ENCODE results near the gene ZNF219. TPM values are rescaled to one million over a fixed set of nuclear protein-coding genes. Genes with fewer than 3 reads are reported as not detected.

Gene ZNF219
- total and polyA plus RNA-seq, 2 of the 13 experiments (the other 11 are each of a cell fraction or from before 2014, with no cell fraction given), result 34.5 to 36.6 TPM

DNA sequence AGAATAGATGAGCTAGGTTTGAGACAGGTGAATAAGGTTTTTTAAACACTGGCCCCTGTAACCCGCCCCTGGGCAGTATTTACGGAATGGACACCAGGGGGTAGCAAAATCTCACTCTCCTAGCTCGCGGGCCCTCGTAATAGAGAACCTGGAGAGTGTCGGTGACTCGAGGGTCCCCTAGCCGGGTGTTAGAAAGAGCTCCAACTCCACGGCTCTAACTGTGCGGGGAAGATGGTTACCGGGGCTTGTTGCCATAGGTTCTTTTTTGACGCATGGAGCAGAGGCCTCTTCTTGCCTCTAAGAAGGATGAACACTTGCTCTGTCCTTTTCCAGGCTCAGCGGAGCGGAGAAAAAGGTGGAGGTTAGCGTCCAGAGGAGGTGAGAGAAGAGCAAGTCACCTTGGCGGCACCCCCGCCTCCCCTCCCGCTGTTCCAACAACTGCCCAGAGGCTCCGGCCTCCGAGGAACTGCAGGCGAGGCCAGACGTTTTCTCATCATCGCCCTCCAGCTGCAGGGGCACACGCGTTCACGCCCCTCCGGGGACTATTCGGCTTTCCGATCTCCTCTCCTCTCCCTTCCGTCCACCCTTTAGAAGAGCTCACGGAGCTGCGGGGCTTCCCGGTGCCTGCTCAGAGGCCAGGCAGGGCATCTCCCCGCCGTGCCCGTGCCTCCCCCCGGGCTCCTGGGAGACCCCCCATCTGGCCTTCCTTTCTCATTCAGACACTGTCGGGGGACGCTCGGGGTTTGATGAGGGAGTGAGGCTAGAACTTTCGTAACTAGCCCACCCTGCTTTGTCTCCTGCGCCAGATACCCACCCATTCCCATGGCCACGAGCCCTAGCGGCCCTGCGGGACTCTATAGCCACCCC, 29.7 kb downstream of the ZNF219 start (continued):
- TF ChIP-seq, protein P1, sequence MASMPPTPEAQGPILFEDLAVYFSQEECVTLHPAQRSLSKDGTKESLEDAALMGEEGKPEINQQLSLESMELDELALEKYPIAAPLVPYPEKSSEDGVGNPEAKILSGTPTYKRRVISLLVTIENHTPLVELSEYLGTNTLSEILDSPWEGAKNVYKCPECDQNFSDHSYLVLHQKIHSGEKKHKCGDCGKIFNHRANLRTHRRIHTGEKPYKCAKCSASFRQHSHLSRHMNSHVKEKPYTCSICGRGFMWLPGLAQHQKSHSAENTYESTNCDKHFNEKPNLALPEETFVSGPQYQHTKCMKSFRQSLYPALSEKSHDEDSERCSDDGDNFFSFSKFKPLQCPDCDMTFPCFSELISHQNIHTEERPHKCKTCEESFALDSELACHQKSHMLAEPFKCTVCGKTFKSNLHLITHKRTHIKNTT (CRISPR knock-in tag; IDR thresholded peaks at IDR 0.05), result no peak
- no peak for TF ChIP-seq TCF7 (IDR thresholded peaks at IDR 0.05; ENCODE audit: low read depth)
- TF ChIP-seq, protein P2, sequence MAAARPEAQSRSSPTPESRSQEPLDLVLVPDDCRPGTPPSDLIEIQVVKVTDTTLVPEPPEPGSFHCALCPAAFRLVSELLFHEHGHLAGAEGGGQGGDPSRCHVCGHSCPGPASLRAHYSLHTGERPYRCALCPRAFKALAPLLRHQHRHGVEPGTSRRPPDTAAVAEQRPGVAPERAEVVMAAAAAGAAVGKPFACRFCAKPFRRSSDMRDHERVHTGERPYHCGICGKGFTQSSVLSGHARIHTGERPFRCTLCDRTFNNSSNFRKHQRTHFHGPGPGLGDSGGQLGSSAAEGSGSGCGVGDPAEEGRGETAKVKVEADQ (CRISPR knock-in tag; IDR thresholded peaks at IDR 0.05; ENCODE audit: borderline replicate concordance), result no peak
- TF ChIP-seq NR2C2 (CRISPR knock-in tag; IDR thresholded peaks at IDR 0.05; ENCODE audit: borderline replicate concordance), result no peak
- no peak for TF ChIP-seq SIX4 (CRISPR knock-in tag; IDR thresholded peaks at IDR 0.05)
- TF ChIP-seq PAWR (CRISPR knock-in tag; IDR thresholded peaks at IDR 0.05; ENCODE audit: borderline replicate concordance), result no peak
- TF ChIP-seq ZNF839 (CRISPR knock-in tag; IDR thresholded peaks at IDR 0.05; ENCODE audit: borderline replicate concordance), result no peak
- TF ChIP-seq ZNF569 (CRISPR knock-in tag; IDR thresholded peaks at IDR 0.05; ENCODE audit: borderline replicate concordance), result no peak
- no peak for TF ChIP-seq HNF4A (CRISPR knock-in tag; IDR thresholded peaks at IDR 0.05)
- TF ChIP-seq SAFB2 (CRISPR knock-in tag; IDR thresholded peaks at IDR 0.05; ENCODE audit: borderline replicate concordance, low read depth), result no peak; the same call in 1 of the 2 replicates
- no peak for TF ChIP-seq ZNF775 (CRISPR knock-in tag; IDR thresholded peaks at IDR 0.05; ENCODE audit: borderline replicate concordance)
- peak; percentile 42; the same call in 1 of the 2 replicates for TF ChIP-seq THAP11 (CRISPR knock-in tag; IDR thresholded peaks at IDR 0.05)
- TF ChIP-seq FOXJ3 (CRISPR knock-in tag; IDR thresholded peaks at IDR 0.05; ENCODE audit: borderline replicate concordance), result no peak
- no peak for TF ChIP-seq ZNF101 (CRISPR knock-in tag; IDR thresholded peaks at IDR 0.05; ENCODE audit: borderline replicate concordance, low read depth)
- TF ChIP-seq GPBP1L1 (CRISPR knock-in tag; IDR thresholded peaks at IDR 0.05), result no peak
- TF ChIP-seq ZNF720 (CRISPR knock-in tag; IDR thresholded peaks at IDR 0.05), result no peak
- TF ChIP-seq MAX (IDR thresholded peaks at IDR 0.05), result peak; percentile 30; the same call in 1 of the 2 replicates
- TF ChIP-seq CCDC6 (CRISPR knock-in tag; IDR thresholded peaks at IDR 0.05), result peak; percentile 31; the same call in 1 of the 2 replicates
- TF ChIP-seq, protein P3, sequence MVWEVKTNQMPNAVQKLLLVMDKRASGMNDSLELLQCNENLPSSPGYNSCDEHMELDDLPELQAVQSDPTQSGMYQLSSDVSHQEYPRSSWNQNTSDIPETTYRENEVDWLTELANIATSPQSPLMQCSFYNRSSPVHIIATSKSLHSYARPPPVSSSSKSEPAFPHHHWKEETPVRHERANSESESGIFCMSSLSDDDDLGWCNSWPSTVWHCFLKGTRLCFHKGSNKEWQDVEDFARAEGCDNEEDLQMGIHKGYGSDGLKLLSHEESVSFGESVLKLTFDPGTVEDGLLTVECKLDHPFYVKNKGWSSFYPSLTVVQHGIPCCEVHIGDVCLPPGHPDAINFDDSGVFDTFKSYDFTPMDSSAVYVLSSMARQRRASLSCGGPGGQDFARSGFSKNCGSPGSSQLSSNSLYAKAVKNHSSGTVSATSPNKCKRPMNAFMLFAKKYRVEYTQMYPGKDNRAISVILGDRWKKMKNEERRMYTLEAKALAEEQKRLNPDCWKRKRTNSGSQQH (CRISPR knock-in tag; IDR thresholded peaks at IDR 0.05; ENCODE audit: low read depth), result no peak; the same call in 1 of the 2 replicates
- TF ChIP-seq AGO1 (IDR thresholded peaks at IDR 0.05; ENCODE audit: low read depth, low read length, poor library complexity, severe bottlenecking), result no peak
- TF ChIP-seq MXD3 (CRISPR knock-in tag; IDR thresholded peaks at IDR 0.05), result peak; percentile 47; the same call in 1 of the 2 replicates
- TF ChIP-seq IKZF5 (CRISPR knock-in tag; IDR thresholded peaks at IDR 0.05), result peak; percentile 41; the same call in 1 of the 2 replicates

Data from HepG2 (cell line).